ENCODE results near the gene NUP88.
A peak's percentile ranks its signal among the peaks of the same experiment; 100 is the strongest.
"Not testable (repeated sequence)": the region's sequence is repeated elsewhere in the genome, so short reads cannot be mapped to it uniquely, and the experiment has no call there.

Gene NUP88

GRCh38 chr17:5443728-5444127, 24.3 kb upstream of the NUP88 start:
- no peak overlapping the region for H3K4me3 ChIP-seq (ENCODE audit: low read depth, low read length)
- no peak for TF ChIP-seq CTCF (IDR thresholded peaks at IDR 0.05; ENCODE audit: low read depth, low read length)

- no peak for TF ChIP-seq CTCF (IDR thresholded peaks at IDR 0.05; ENCODE audit: low read depth, low read length)
- H3K4me3 ChIP-seq (ENCODE audit: low read depth, low read length): peak overlapping the region; percentile 88
Observed at GRCh38 chr17:5439446-5439764, 19.9 kb upstream of the NUP88 start.

GRCh38 chr17:5438716-5439445, 19.4 kb upstream of the NUP88 start, which contains the start of gene C1QBP:
Gene C1QBP (minus strand): TSS chr17:5439155. CDS start chr17:5439073, 82 bp downstream.
- TF ChIP-seq CTCF (IDR thresholded peaks at IDR 0.05; ENCODE audit: low read depth, low read length): peak; percentile 94
- peak within 1 kb of the TSS; percentile 88 for H3K4me3 ChIP-seq (ENCODE audit: low read depth, low read length)

- H3K4me3 ChIP-seq (ENCODE audit: low read depth, low read length): peak overlapping the region; percentile 88
- no peak for TF ChIP-seq CTCF (IDR thresholded peaks at IDR 0.05; ENCODE audit: low read depth, low read length)
Observed at GRCh38 chr17:5437721-5438317, 18.4 kb upstream of the NUP88 start.

GRCh38 chr17:5435781-5436315, 16.4 kb upstream of the NUP88 start:
- H3K4me3 ChIP-seq (ENCODE audit: low read depth, low read length): not testable (repeated sequence)

GRCh38 chr17:5434984-5435383, 15.5 kb upstream of the NUP88 start:
- no peak overlapping the region for H3K4me3 ChIP-seq (ENCODE audit: low read depth, low read length)
- TF ChIP-seq CTCF (IDR thresholded peaks at IDR 0.05; ENCODE audit: low read depth, low read length): no peak

- no peak for TF ChIP-seq CTCF (IDR thresholded peaks at IDR 0.05; ENCODE audit: low read depth, low read length)
- H3K4me3 ChIP-seq (ENCODE audit: low read depth, low read length): no peak overlapping the region
Observed at GRCh38 chr17:5431949-5432556, 12.6 kb upstream of the NUP88 start.

GRCh38 chr17:5431234-5431633, 11.8 kb upstream of the NUP88 start:
- H3K4me3 ChIP-seq (ENCODE audit: low read depth, low read length): not testable (repeated sequence)

All from WI38 (cell line).